K562 (cell line): ENCODE results near the gene ANKRD23. TPM values are rescaled to one million over a fixed set of nuclear protein-coding genes. Genes with fewer than 3 reads are reported as not detected.

ENCODE experiments used
- ATAC-seq: fragments of 200-7000 bp; cut with Tn5 transposase; 3 replicates; pipeline ENCODE4 v1.9.1; 2020; ENCODE audit warnings: moderate library complexity
- BruUV-seq: library from RNA; stranded (reverse); fragments of 400-500 nt; replicated peaks from 2 replicates; lab custom pipeline; 2021; lab: Mats Ljungman, UMichigan
- CTCF ChIA-PET: fragments of 300-600 bp; formaldehyde crosslinking; extraction: SDS; loops from one replicate; lab custom pipeline; 2021; ENCODE audit warnings: low intra/inter-chr PET ratio; lab: Yijun Ruan, JAX
- POLR2A ChIA-PET: fragments of 300-600, 350-650 bp; sonication (Branson Sonifier 250); formaldehyde crosslinking; extraction: SDS; loops from one replicate; lab custom pipeline; 2021; ENCODE audit warnings: antibody characterized with exemption, inconsistent platforms; lab: Yijun Ruan, JAX
- DNase-seq, 4 experiments: peaks; one replicate each; pipeline versions ENCODE4 v3.0.0 to v3.0.0-alpha.2; 2011 to 2018; ENCODE audit warnings: low spot score in 3 of 4, mixed read lengths in 3 of 4; ENCODE audit errors: extremely low read depth in 1 of 4
- FAIRE-seq: peaks from 2 replicates; lab custom pipeline; 2011; peaks lifted over from hg19 to GRCh38; lab: Jason Lieb, UNC
- H2AFZ ChIP-seq: 2 replicates; pipeline ENCODE4 v1.6.0; 2011; ENCODE audit warnings: low read depth, low read length, control low read depth, inconsistent platforms
- H3K27ac ChIP-seq: fragments of 200-600 bp; 3 replicates; pipeline ENCODE4 v1.8.0; 2011; ENCODE audit warnings: low read depth, mild to moderate bottlenecking, control low read depth, inconsistent platforms, low read length, moderate library complexity, mixed read lengths; ENCODE audit errors: extremely low read depth
- H3K27me3 ChIP-seq, 2 experiments: fragments of 300-600 bp in 1 of 2; 2 replicates in 1 of 2; 3 replicates in 1 of 2; pipeline versions ENCODE4 v1.6.0 to v1.8.0; 2011; ENCODE audit warnings: inconsistent platforms in 2 of 2, low read length in 2 of 2, mild to moderate bottlenecking in 1 of 2, mixed read lengths in 1 of 2, moderate library complexity in 1 of 2; ENCODE audit not compliant: control insufficient read depth in 2 of 2, insufficient read depth in 2 of 2
- H3K36me3 ChIP-seq: fragments of 300-600 bp; 3 replicates; pipeline ENCODE4 v1.8.0; 2011; ENCODE audit warnings: mild to moderate bottlenecking, low read length, inconsistent platforms; ENCODE audit not compliant: control insufficient read depth, insufficient read depth
- H3K4me1 ChIP-seq, 2 experiments: fragments of 200-600 bp in 1 of 2; replicated peaks in 1 of 2; 2 replicates in 1 of 2; 3 replicates in 1 of 2; pipeline versions ENCODE4 v1.5.1 to v1.8.0; 2011; ENCODE audit warnings: inconsistent platforms in 2 of 2, low read length in 2 of 2, mild to moderate bottlenecking in 1 of 2, mixed read lengths in 1 of 2, moderate library complexity in 1 of 2; ENCODE audit not compliant: control insufficient read depth in 2 of 2, insufficient read depth in 2 of 2
- H3K4me2 ChIP-seq: 2 replicates; pipeline ENCODE4 v1.6.1; 2011; ENCODE audit warnings: low read length, control low read depth, inconsistent platforms, mixed read lengths; ENCODE audit not compliant: insufficient read depth
- H3K4me3 ChIP-seq: fragments of 200-600 bp; sonication (generic), shearing (Covaris generic); 2 replicates; pipeline ENCODE4 v1.5.1; 2016; ENCODE audit warnings: control low read depth, inconsistent platforms
- H3K79me2 ChIP-seq: fragments of 200-600 bp; 3 replicates; pipeline ENCODE4 v1.8.0; 2011; ENCODE audit warnings: low read length, inconsistent platforms; ENCODE audit not compliant: control insufficient read depth, insufficient read depth
- H3K9ac ChIP-seq, 2 experiments: 2 replicates each; pipeline versions ENCODE4 v1.6.0 to v1.6.1; 2011; ENCODE audit warnings: low read depth in 2 of 2, low read length in 2 of 2, control low read depth in 1 of 2, inconsistent platforms in 1 of 2, mild to moderate bottlenecking in 1 of 2, mixed read lengths in 1 of 2; ENCODE audit not compliant: insufficient read depth in 1 of 2
- H3K9me1 ChIP-seq: one replicate; pipeline ENCODE4 v1.6.0; 2011; ENCODE audit warnings: inconsistent platforms, mild to moderate bottlenecking, low read length, moderate library complexity; ENCODE audit not compliant: control insufficient read depth, insufficient read depth
- H3K9me3 ChIP-seq: replicated peaks from 2 replicates; pipeline ENCODE4 v1.5.1; 2011; ENCODE audit warnings: low read depth, low read length, inconsistent platforms; ENCODE audit not compliant: control insufficient read depth, insufficient read depth
- H4K20me1 ChIP-seq: replicated peaks from 2 replicates; pipeline ENCODE4 v1.6.1; 2011; ENCODE audit warnings: low read length, inconsistent platforms, mixed read lengths; ENCODE audit not compliant: control insufficient read depth, insufficient read depth
- CC2D1A ChIP-seq: fragments of 450-650 bp; IDR thresholded peaks from 2 replicates; pipeline ENCODE4 v1.6.1; 2017; ENCODE audit warnings: mild to moderate bottlenecking
- E2F1 ChIP-seq: sonication (generic); formaldehyde crosslinking; IDR thresholded peaks from 2 replicates; pipeline ENCODE4 v1.8.1; 2023; ENCODE audit warnings: mild to moderate bottlenecking, missing genetic modification reagents, moderate library complexity
- ELK3 ChIP-seq: fragments of 450-650 bp; formaldehyde crosslinking; IDR thresholded peaks from 2 replicates; pipeline ENCODE4 v1.4.0; 2020; ENCODE audit warnings: mild to moderate bottlenecking
- RBBP5 ChIP-seq: fragments of 200-600 bp; sonication (generic); IDR thresholded peaks from 2 replicates; pipeline ENCODE4 v1.6.1; 2012; ENCODE audit warnings: borderline replicate concordance, mild to moderate bottlenecking, low read length, control low read depth, inconsistent platforms; ENCODE audit not compliant: insufficient read depth, poor library complexity, severe bottlenecking
- TAF7 ChIP-seq: fragments of 450-650 bp; IDR thresholded peaks from 2 replicates; pipeline ENCODE4 v1.6.1; 2016; ENCODE audit warnings: missing genetic modification characterization, missing compliant biosample characterization
- XRCC5 ChIP-seq: fragments of 200-400 bp; formaldehyde crosslinking; IDR thresholded peaks from 2 replicates; pipeline ENCODE4 v1.6.1; 2017; ENCODE audit warnings: low read depth, mild to moderate bottlenecking, low read length
- ZBED1 ChIP-seq: IDR thresholded peaks from 2 replicates; pipeline ENCODE4 v1.6.1; 2014
- ZKSCAN8 ChIP-seq: fragments of 200-800 bp; sonication (Bioruptor generic); IDR thresholded peaks from 2 replicates; pipeline ENCODE4 v1.6.1; 2016; ENCODE audit warnings: missing genetic modification characterization, missing compliant biosample characterization
- ZNF584 ChIP-seq: fragments of 200-800 bp; sonication (Bioruptor generic); IDR thresholded peaks from 2 replicates; pipeline ENCODE4 v1.6.1; 2016; ENCODE audit warnings: low read depth, mild to moderate bottlenecking, missing genetic modification characterization, missing compliant biosample characterization
- WGBS: fragments of 100-300 bp; shearing (Covaris generic); methylation state at CpG from one replicate; pipeline ENCODE4 v1.1.6; 2016; ENCODE audit warnings: low coverage, mixed read lengths; ENCODE audit not compliant: insufficient coverage; ENCODE audit errors: missing lambda C conversion rate; 5-methylcytosine and 5-hydroxymethylcytosine counted together
- in situ Hi-C: fragments of 300-500 bp; cut with MboI; formaldehyde crosslinking; loops from 4 replicates; pipeline ENCODE4 v1.15.0; 2018; ENCODE audit warnings: inconsistent platforms, mixed read lengths
- intact Hi-C: fragments of 100-400 bp; cut with micrococcal nuclease; formaldehyde crosslinking; loops from 2 replicates; pipeline ENCODE4 v1.14.2; 2022
- polyA plus RNA-seq, 8 experiments: library from polyadenylated mRNA; depleted of rRNA in 4 of 8; stranded (reverse) in 5 of 8; unstranded in 3 of 8; fragments of >200 nt; fragmentation: Nextera tagmentation in 2 of 8; fragmentation: Illumina TruSeq in 1 of 8; extraction: Ambion mirVana in 2 of 8; extraction: Trizol in 1 of 8; gene quantifications; 2 replicates each; pipeline versions ENCODE4 v1.2.1 to v1.2.3, GENCODE V29; 2011 to 2014; ENCODE audit warnings: inconsistent platforms in 1 of 8, missing spikeins in 1 of 8
- total RNA-seq, 7 experiments: library from RNA; depleted of rRNA in 6 of 7; stranded (reverse); fragments of >200 nt in 6 of 7; fragmentation: Illumina TruSeq in 2 of 7; extraction: Trizol in 2 of 7; gene quantifications; 2 replicates each; pipeline versions ENCODE4 v1.2.1 to v1.2.3, GENCODE V29; 2011 to 2021; ENCODE audit warnings: low replicate concordance in 1 of 7

ANKRD23 gene
- total and polyA plus RNA-seq, 9 of the 15 experiments (the other 6 are each of a cell fraction or from before 2014, with no cell fraction given): 0.32 to 4.8 (median 2.8) TPM

GRCh38 chr2:96825057-96825456, 18.8 kb downstream of the ANKRD23 start:
- POLR2A ChIA-PET: interaction anchor here (0.6 to 1.9 kb wide), 2 partner anchors 9 to 163 kb away, joined by 3 to 8 read pairs; no protein-coding TSS in a partner anchor
- H3K27ac ChIP-seq: no peak overlapping the region
- H3K4me2 ChIP-seq: no peak overlapping the region
- H3K9ac ChIP-seq: peak overlapping the region in 1 of 2 experiments; percentile 68; a peak in 1 of 4 replicates
- peaks cover 23% of the 10 kb centered on the region for H4K20me1 ChIP-seq
- FAIRE-seq: no peak
- peaks cover 4% of the 10 kb centered on the region for H3K9me1 ChIP-seq
- peaks cover 21% of the 10 kb centered on the region for H3K79me2 ChIP-seq
- in situ Hi-C loops (no loop called here), intact Hi-C loops (no loop called here)
- H3K36me3 ChIP-seq: peaks cover 79% of the 10 kb centered on the region
- CTCF ChIA-PET: no interaction called here
- H3K4me1 ChIP-seq: peaks cover 6 to 12% of the 10 kb centered on the region in 2 experiments; a peak in 4 of 5 replicates
- no peak for TF ChIP-seq CC2D1A
- TF ChIP-seq TAF7 (tag): no peak
- no peak for TF ChIP-seq XRCC5
- no peak for TF ChIP-seq ZBED1
- TF ChIP-seq ELK3: no peak
- TF ChIP-seq E2F1 (CRISPR knock-in tag): no peak
- TF ChIP-seq ZNF584 (CRISPR knock-in tag): no peak
- TF ChIP-seq RBBP5: no peak
- no peak for TF ChIP-seq ZKSCAN8 (CRISPR knock-in tag)
- no peak for DNase-seq
- no peak for ATAC-seq
- BruUV-seq: no TSS peak
- H3K27me3 ChIP-seq: no peaks in the 10 kb centered on the region
- no peaks in the 10 kb centered on the region for H3K9me3 ChIP-seq
- 87% methylated on average over 10 of the region's 14 CpGs for WGBS
- H2AFZ ChIP-seq: no peak overlapping the region
- H3K4me3 ChIP-seq: no peak overlapping the region
